Measurements from ENCODE around the gene SFMBT2.

SFMBT2 gene

GRCh38 chr10:7438196-7438986 lies 27.6 kb upstream of the SFMBT2 start:
- Histone ChIP-seq H3K27ac (ENCODE audit: low read length) (no peak overlapping the region), H3K9me3 (ENCODE audit: insufficient read depth, low read depth, low read length) (no peaks in the 10 kb centered on the region), H3K36me3 (ENCODE audit: insufficient read depth, low read depth, low read length) (no peaks in the 10 kb centered on the region), H3K4me3 (ENCODE audit: low read length) (no peak overlapping the region), H3K27me3 (ENCODE audit: insufficient read depth, low read length) (no peaks in the 10 kb centered on the region), H3K4me1 (ENCODE audit: insufficient read depth, low read length) (peaks cover 8% of the 10 kb centered on the region; the same call in 1 of the 2 replicates), H3K9ac (ENCODE audit: low read depth, low read length) (no peak overlapping the region)

GRCh38 chr10:7436490-7437100 lies 25.8 kb upstream of the SFMBT2 start:
- no peak overlapping the region for H3K27ac ChIP-seq (ENCODE audit: low read length)

GRCh38 chr10:7435674-7436073 lies 24.8 kb upstream of the SFMBT2 start:
- Histone ChIP-seq H3K27ac (ENCODE audit: low read length) (no peak overlapping the region), H3K36me3 (ENCODE audit: insufficient read depth, low read depth, low read length) (no peaks in the 10 kb centered on the region), H3K4me3 (ENCODE audit: low read length) (no peak overlapping the region), H3K27me3 (ENCODE audit: insufficient read depth, low read length) (no peaks in the 10 kb centered on the region), H3K4me1 (ENCODE audit: insufficient read depth, low read length) (peaks cover 20% of the 10 kb centered on the region; the same call in 1 of the 2 replicates), H3K9me3 (ENCODE audit: insufficient read depth, low read depth, low read length) (no peaks in the 10 kb centered on the region), H3K9ac (ENCODE audit: low read depth, low read length) (no peak overlapping the region)

More at GRCh38 chr10:7436490-7437100, 25.8 kb upstream of the SFMBT2 start:
- H3K27me3 ChIP-seq (ENCODE audit: insufficient read depth, low read length): no peaks in the 10 kb centered on the region
- H3K4me1 ChIP-seq (ENCODE audit: insufficient read depth, low read length): peaks cover 20% of the 10 kb centered on the region; the same call in 1 of the 2 replicates
- no peaks in the 10 kb centered on the region for H3K36me3 ChIP-seq (ENCODE audit: insufficient read depth, low read depth, low read length)
- no peak overlapping the region for H3K9ac ChIP-seq (ENCODE audit: low read depth, low read length)
- H3K4me3 ChIP-seq (ENCODE audit: low read length): no peak overlapping the region
- no peaks in the 10 kb centered on the region for H3K9me3 ChIP-seq (ENCODE audit: insufficient read depth, low read depth, low read length)

DNA sequence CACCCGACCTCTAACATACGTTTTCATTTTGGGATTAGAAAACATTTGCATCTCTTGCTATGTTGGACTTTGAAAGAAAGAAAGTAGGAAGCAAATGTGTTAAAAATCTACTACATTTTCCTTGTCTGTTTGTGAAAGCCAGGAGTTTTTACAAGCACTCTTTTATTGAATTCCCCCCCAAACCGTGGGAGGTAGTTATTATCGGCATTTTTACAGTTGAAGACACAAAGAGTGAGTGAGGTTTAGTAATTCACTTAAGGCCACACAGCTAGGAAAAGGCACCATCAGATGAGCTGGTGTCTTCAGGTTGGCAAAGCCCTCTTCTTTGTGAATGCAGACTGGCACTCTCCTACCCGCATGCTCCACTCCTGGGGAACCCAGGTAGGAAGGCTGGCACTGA lies 23.5 kb upstream of the SFMBT2 start:
- H3K4me3 ChIP-seq (ENCODE audit: low read length): no peak overlapping the region
- no peaks in the 10 kb centered on the region for H3K27me3 ChIP-seq (ENCODE audit: insufficient read depth, low read length)
- no peak overlapping the region for H3K27ac ChIP-seq (ENCODE audit: low read length)
- H3K4me1 ChIP-seq (ENCODE audit: insufficient read depth, low read length): peaks cover 20% of the 10 kb centered on the region; the same call in 1 of the 2 replicates
- H3K9ac ChIP-seq (ENCODE audit: low read depth, low read length): no peak overlapping the region
- H3K36me3 ChIP-seq (ENCODE audit: insufficient read depth, low read depth, low read length): no peaks in the 10 kb centered on the region
- no peaks in the 10 kb centered on the region for H3K9me3 ChIP-seq (ENCODE audit: insufficient read depth, low read depth, low read length)

DNA sequence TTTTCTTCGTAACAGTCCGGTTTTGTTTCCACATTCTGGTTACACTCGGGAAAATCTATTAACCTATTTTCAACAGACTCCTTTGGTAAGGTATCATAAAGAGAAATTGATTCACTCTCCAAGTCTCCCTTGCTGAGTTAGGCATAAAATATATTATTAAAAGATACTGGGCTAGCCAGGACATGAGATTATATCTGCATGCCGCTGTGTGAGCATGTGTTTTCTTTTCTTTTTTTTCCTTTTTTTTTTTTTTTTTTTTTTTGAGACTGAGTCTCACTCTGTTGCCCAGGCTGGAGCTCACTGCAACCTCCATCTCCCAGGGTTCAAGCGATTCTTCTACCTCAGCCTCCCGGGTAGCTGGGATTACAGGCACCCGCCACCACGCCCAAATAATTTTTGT lies 23.0 kb upstream of the SFMBT2 start:
- no peaks in the 10 kb centered on the region for H3K36me3 ChIP-seq (ENCODE audit: insufficient read depth, low read depth, low read length)
- no peaks in the 10 kb centered on the region for H3K27me3 ChIP-seq (ENCODE audit: insufficient read depth, low read length)

DNA sequence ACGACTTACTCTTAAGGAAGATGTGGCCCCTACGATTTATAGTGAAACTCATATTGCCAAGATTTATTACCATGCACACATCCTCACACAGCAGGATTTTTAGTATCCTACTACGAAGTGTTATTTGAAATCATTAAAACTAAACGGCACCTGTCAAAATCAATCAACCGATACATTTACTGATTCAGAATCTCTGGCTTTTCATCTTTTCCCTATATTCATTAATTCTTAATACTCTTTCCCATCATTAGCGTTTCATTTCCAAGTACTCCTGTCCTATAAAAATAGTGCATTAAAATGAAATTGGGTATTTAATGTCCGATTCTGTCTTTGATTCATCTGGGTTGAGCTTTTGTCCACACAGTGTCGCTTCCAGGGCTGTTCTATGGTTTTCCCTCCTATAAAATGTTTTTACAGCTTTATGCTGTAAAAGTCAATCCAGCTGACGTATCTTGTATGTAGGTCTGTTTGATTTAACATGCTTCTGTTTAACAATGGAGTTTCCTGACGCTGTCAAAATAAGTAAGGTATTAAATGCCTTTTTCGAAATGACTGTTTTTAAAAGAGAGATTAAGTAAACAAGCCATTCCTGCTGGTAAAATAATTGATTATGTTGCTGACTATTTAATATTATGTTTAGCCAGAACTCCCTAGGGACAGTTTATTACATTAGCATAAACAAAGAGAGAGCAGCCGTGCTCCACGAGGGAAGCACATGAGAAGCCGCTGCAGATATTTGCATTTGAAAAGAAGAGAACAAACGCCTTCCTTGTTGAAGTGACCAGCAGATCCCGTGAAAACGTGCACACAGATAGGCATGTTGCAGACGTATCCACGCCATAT lies 22.3 kb upstream of the SFMBT2 start:
- peaks cover 29% of the 10 kb centered on the region for H3K4me1 ChIP-seq (ENCODE audit: insufficient read depth, low read length)
- H3K27me3 ChIP-seq (ENCODE audit: insufficient read depth, low read length): no peaks in the 10 kb centered on the region
- no peak overlapping the region; the same call in 1 of the 2 replicates for H3K9ac ChIP-seq (ENCODE audit: low read depth, low read length)
- H3K4me3 ChIP-seq (ENCODE audit: low read length): peak overlapping the region; percentile 35; the same call in 1 of the 2 replicates
- no peak overlapping the region for H3K27ac ChIP-seq (ENCODE audit: low read length)
- no peaks in the 10 kb centered on the region for H3K36me3 ChIP-seq (ENCODE audit: insufficient read depth, low read depth, low read length)
- no peaks in the 10 kb centered on the region for H3K9me3 ChIP-seq (ENCODE audit: insufficient read depth, low read depth, low read length)

More for the DNA sequence above, 23.0 kb upstream of the SFMBT2 start:
- Histone ChIP-seq H3K4me1 (ENCODE audit: insufficient read depth, low read length) (peaks cover 26% of the 10 kb centered on the region), H3K9me3 (ENCODE audit: insufficient read depth, low read depth, low read length) (no peaks in the 10 kb centered on the region), H3K27ac (ENCODE audit: low read length) (no peak overlapping the region), H3K9ac (ENCODE audit: low read depth, low read length) (no peak overlapping the region; the same call in 1 of the 2 replicates), H3K4me3 (ENCODE audit: low read length) (peak overlapping the region; percentile 35; the same call in 1 of the 2 replicates)

DNA sequence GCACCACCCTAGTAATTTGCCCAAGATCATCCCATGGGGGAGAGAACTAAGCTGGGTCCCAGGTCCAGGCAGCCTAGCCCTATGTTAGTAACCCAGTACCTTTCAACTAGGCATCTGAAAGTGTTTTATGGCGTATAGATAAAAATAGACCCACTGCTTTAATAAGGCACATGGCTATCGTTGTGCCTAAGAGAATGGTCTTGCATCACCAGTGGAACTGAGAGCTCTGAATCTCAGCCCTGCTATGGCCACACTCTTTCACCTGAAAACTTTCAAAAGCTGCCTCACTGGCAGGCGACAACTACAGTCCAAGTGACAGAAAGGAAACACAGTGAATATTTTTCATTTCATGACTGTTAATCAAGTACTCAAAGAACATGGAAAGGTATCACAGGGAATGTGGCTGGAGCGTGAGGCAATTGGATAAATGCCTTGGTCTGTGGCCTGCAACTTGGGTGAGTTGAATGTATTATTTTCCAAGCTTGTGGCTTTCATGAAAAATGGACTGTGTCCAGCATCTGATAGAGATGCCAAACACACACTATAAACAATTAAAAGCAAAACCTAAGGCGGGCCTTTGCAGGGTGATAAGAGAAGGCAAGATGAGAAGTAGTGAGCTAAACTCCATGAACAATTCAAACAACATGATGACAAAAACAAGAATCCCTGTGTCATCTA lies 18.0 kb upstream of the SFMBT2 start:
- Histone ChIP-seq H3K9me3 (ENCODE audit: insufficient read depth, low read depth, low read length) (no peaks in the 10 kb centered on the region), H3K27me3 (ENCODE audit: insufficient read depth, low read length) (peaks cover 21% of the 10 kb centered on the region; the same call in 1 of the 2 replicates), H3K27ac (ENCODE audit: low read length) (no peak overlapping the region), H3K36me3 (ENCODE audit: insufficient read depth, low read depth, low read length) (no peaks in the 10 kb centered on the region), H3K9ac (ENCODE audit: low read depth, low read length) (no peak overlapping the region), H3K4me1 (ENCODE audit: insufficient read depth, low read length) (peaks cover 48% of the 10 kb centered on the region), H3K4me3 (ENCODE audit: low read length) (no peak overlapping the region)

GRCh38 chr10:7426349-7426748 lies 15.5 kb upstream of the SFMBT2 start:
- peaks cover 44% of the 10 kb centered on the region for H3K4me1 ChIP-seq (ENCODE audit: insufficient read depth, low read length)
- no peaks in the 10 kb centered on the region for H3K9me3 ChIP-seq (ENCODE audit: insufficient read depth, low read depth, low read length)
- H3K9ac ChIP-seq (ENCODE audit: low read depth, low read length): no peak overlapping the region
- no peak overlapping the region for H3K4me3 ChIP-seq (ENCODE audit: low read length)
- H3K36me3 ChIP-seq (ENCODE audit: insufficient read depth, low read depth, low read length): no peaks in the 10 kb centered on the region
- no peak overlapping the region for H3K27ac ChIP-seq (ENCODE audit: low read length)
- H3K27me3 ChIP-seq (ENCODE audit: insufficient read depth, low read length): peaks cover 33% of the 10 kb centered on the region; the same call in 1 of the 2 replicates

- Histone ChIP-seq H3K9me3 (ENCODE audit: insufficient read depth, low read depth, low read length) (no peaks in the 10 kb centered on the region), H3K27me3 (ENCODE audit: insufficient read depth, low read length) (peaks cover 33% of the 10 kb centered on the region; the same call in 1 of the 2 replicates), H3K36me3 (ENCODE audit: insufficient read depth, low read depth, low read length) (no peaks in the 10 kb centered on the region), H3K9ac (ENCODE audit: low read depth, low read length) (no peak overlapping the region), H3K27ac (ENCODE audit: low read length) (no peak overlapping the region), H3K4me1 (ENCODE audit: insufficient read depth, low read length) (peaks cover 44% of the 10 kb centered on the region), H3K4me3 (ENCODE audit: low read length) (no peak overlapping the region)
These were observed 14.9 kb upstream of the SFMBT2 start for GRCh38 chr10:7425691-7426090.

- peaks cover 33% of the 10 kb centered on the region; the same call in 1 of the 2 replicates for H3K27me3 ChIP-seq (ENCODE audit: insufficient read depth, low read length)
- no peak overlapping the region for H3K4me3 ChIP-seq (ENCODE audit: low read length)
- no peaks in the 10 kb centered on the region for H3K9me3 ChIP-seq (ENCODE audit: insufficient read depth, low read depth, low read length)
- peaks cover 44% of the 10 kb centered on the region for H3K4me1 ChIP-seq (ENCODE audit: insufficient read depth, low read length)
- H3K27ac ChIP-seq (ENCODE audit: low read length): no peak overlapping the region
- H3K9ac ChIP-seq (ENCODE audit: low read depth, low read length): no peak overlapping the region
- no peaks in the 10 kb centered on the region for H3K36me3 ChIP-seq (ENCODE audit: insufficient read depth, low read depth, low read length)
These were observed 14.1 kb upstream of the SFMBT2 start for GRCh38 chr10:7424919-7425318.

GRCh38 chr10:7424315-7424714 lies 13.5 kb upstream of the SFMBT2 start:
- H3K9me3 ChIP-seq (ENCODE audit: insufficient read depth, low read depth, low read length): no peaks in the 10 kb centered on the region
- H3K4me1 ChIP-seq (ENCODE audit: insufficient read depth, low read length): peaks cover 43% of the 10 kb centered on the region
- peaks cover 33% of the 10 kb centered on the region; the same call in 1 of the 2 replicates for H3K27me3 ChIP-seq (ENCODE audit: insufficient read depth, low read length)
- H3K36me3 ChIP-seq (ENCODE audit: insufficient read depth, low read depth, low read length): no peaks in the 10 kb centered on the region
- H3K4me3 ChIP-seq (ENCODE audit: low read length): no peak overlapping the region
- H3K9ac ChIP-seq (ENCODE audit: low read depth, low read length): no peak overlapping the region
- no peak overlapping the region for H3K27ac ChIP-seq (ENCODE audit: low read length)
